ENCODE results near the gene PLXNA4.
"Not testable (repeated sequence)": the region's sequence is repeated elsewhere in the genome, so short reads cannot be mapped to it uniquely, and the experiment has no call there.

Gene PLXNA4

DNA sequence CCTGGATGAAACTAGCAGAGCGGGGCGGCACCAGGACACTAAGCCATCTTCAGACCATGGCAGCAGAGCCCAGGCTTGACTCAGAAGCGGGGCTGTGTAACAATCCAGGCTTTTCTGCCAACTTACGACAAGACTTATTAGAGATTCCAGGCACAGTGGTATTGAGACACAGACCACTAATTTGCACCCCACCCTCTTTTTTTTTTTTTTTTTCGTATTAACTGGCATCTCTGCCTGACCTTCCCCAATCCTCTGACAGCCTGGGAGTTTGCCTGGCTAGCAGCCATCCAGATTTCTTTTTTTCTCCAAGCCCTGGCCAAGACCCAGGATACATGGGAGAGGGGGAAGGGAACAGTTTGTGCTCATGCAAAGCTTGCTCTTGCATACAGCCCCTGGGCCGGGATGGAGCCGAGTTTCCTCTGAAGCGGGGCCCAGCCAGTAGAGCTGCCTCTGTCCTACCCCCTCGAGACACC is 182.4 kb downstream of the PLXNA4 start:
- no peak for DNase-seq (ENCODE audit: low read depth)

DNA sequence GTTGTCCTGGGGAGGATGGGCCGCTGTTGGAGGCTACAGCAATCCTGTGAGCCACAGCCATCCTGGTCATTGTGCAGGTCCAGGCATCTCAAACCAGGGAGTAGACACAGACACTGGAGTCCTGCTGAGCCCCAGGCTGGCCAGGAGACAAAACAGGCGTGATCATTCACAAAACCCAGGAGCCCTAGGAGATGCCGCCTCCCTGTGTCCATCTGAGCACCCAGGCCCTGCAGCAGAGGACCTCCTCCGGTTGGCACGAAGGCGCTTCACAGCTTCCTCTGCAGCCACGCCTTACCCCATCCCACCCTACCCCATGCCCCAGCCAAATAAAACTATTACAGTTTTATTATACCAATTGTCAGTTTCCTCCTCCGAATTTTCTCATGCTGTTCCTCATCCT is 183.6 kb downstream of the PLXNA4 start:
- no peak overlapping the region for H3K4me3 ChIP-seq (ENCODE audit: low read depth, low read length)
- no peak for DNase-seq (ENCODE audit: low read depth)
- TF ChIP-seq, protein P1, sequence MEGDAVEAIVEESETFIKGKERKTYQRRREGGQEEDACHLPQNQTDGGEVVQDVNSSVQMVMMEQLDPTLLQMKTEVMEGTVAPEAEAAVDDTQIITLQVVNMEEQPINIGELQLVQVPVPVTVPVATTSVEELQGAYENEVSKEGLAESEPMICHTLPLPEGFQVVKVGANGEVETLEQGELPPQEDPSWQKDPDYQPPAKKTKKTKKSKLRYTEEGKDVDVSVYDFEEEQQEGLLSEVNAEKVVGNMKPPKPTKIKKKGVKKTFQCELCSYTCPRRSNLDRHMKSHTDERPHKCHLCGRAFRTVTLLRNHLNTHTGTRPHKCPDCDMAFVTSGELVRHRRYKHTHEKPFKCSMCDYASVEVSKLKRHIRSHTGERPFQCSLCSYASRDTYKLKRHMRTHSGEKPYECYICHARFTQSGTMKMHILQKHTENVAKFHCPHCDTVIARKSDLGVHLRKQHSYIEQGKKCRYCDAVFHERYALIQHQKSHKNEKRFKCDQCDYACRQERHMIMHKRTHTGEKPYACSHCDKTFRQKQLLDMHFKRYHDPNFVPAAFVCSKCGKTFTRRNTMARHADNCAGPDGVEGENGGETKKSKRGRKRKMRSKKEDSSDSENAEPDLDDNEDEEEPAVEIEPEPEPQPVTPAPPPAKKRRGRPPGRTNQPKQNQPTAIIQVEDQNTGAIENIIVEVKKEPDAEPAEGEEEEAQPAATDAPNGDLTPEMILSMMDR (IDR thresholded peaks at IDR 0.05; ENCODE audit: insufficient read depth, low read depth, low read length, missing control alignments) = no peak

More for the DNA sequence above, 182.4 kb downstream of the PLXNA4 start:
- TF ChIP-seq, protein P1 (IDR thresholded peaks at IDR 0.05; ENCODE audit: insufficient read depth, low read depth, low read length, missing control alignments) = no peak
- H3K4me3 ChIP-seq (ENCODE audit: low read depth, low read length) = no peak overlapping the region

DNA sequence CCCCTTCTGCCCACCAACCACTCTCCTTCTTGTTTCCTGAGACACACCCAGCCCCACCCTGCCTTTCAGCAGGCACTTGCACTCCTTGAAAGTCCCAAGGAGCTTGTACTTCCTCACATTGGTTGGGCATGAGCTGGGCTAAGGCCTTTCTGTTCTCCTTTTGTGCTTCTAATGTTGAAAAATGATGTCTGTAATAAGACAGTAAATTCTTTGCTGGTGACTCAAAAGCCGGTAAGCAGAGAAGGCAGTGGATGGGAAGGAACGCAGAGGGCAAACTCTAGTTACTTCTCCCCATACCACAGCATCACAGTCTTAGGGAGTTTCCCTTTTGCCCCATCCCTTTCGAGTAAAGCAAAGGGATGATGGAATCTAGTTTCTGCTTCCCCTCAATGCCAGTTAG is 185.6 kb downstream of the PLXNA4 start:
- TF ChIP-seq, protein P1 (IDR thresholded peaks at IDR 0.05; ENCODE audit: insufficient read depth, low read depth, low read length, missing control alignments) = no peak
- DNase-seq (ENCODE audit: low read depth) = no peak
- H3K4me3 ChIP-seq (ENCODE audit: low read depth, low read length) = no peak overlapping the region

DNA sequence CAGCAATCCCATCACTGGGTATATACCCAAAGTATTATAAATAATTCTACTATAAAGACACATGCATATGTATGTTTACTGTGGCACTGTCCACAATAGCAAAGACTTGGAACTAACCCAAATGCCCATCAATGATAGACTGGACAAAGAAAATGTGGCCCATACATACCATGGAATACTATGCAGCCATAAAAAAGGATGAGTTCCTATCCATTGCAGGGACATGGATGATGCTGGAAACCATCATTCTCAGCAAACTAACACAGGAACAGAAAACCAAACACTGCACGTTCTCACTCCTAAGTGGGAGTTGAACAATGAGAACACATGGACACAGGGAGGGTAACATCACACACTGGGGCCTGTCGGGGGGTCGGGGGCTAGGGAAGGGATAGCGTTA is 186.2 kb downstream of the PLXNA4 start:
- H3K4me3 ChIP-seq (ENCODE audit: low read depth, low read length); DNase-seq (ENCODE audit: low read depth): not testable (repeated sequence)

DNA sequence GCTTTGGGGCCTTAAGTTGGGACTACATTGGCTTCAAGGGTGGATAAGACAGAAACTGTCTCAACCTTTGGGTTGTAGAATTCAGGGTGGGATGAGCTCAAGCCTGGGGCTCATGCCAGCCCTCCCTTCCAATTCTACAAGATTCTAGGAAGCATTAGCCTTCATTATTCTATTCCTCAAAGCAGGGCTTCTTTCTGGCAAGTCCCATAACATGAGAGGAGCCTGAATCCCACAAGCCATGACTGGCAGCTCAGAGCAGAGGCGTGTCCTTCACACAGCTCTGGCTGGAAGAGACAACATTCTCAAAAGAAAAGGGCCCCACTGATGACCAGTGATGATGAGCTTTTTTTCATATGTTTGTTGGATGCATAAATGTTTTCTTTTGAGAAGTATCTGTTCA is 187.6 kb downstream of the PLXNA4 start:
- no peak for DNase-seq (ENCODE audit: low read depth)
- TF ChIP-seq, protein P1 (IDR thresholded peaks at IDR 0.05; ENCODE audit: insufficient read depth, low read depth, low read length, missing control alignments) = no peak
- no peak overlapping the region for H3K4me3 ChIP-seq (ENCODE audit: low read depth, low read length)

DNA sequence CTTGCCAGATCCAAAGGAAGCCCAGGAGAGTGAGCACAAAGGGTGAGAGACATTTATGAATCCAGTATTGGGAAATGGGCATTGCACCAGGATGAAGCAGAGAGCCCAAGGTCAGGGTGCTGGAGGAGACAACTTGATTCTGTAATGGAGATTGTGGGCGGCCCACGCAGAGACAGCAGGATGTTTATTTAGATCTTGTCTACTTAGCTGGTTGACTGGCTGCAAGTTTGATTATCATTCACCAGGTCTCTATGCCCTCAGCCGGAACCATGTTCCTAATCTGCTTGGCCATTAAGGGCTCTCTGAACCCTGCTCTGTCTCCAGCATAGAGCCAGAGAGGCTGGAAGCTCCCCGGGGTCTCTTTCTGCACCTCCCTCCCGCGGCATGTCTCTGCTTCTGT is 188.7 kb downstream of the PLXNA4 start:
- DNase-seq (ENCODE audit: low read depth) = no peak
- TF ChIP-seq, protein P1 (IDR thresholded peaks at IDR 0.05; ENCODE audit: insufficient read depth, low read depth, low read length, missing control alignments) = no peak
- no peak overlapping the region for H3K4me3 ChIP-seq (ENCODE audit: low read depth, low read length)

DNA sequence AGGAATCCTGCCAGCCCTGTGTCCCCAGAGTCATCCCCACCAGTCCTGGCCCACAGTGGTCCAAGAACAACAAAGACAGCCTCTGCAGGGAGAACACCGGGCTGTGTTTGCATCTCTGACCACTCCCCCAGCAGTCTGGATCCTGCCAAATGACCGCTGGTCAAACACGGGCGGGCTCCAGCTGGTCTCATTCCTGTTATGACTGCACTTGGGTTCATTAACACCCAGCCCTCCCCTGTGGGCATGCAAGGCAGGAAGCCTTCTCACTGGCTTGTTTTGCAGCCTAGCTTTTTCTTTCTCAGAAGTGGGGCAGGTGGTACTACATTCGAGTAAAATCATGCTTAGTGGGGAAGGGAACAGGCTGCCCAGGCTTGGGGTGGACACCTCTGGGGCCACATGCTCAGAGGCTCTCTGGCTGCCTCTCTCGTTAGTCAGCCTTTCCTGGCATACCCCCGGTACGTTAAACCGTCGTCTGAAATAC is 190.0 kb downstream of the PLXNA4 start:
- peak; percentile 24 for DNase-seq (ENCODE audit: low read depth)
- no peak overlapping the region for H3K4me3 ChIP-seq (ENCODE audit: low read depth, low read length)

More for the DNA sequence above, 190.0 kb downstream of the PLXNA4 start:
- TF ChIP-seq, protein P1 (IDR thresholded peaks at IDR 0.05; ENCODE audit: insufficient read depth, low read depth, low read length, missing control alignments) = no peak

Measured in GM12865 (cell line).